GM21529 (cell line): ENCODE results near the gene COL4A2.
"Not testable (repeated sequence)": the region's sequence is repeated elsewhere in the genome, so short reads cannot be mapped to it uniquely, and the experiment has no call there.

ENCODE experiments used
- ATAC-seq: cut with Tn5 transposase; IDR thresholded peaks from one replicate; pipeline ENCODE4 v1.9.1; 2021; ENCODE audit not compliant: unreplicated experiment

COL4A2 gene

DNA sequence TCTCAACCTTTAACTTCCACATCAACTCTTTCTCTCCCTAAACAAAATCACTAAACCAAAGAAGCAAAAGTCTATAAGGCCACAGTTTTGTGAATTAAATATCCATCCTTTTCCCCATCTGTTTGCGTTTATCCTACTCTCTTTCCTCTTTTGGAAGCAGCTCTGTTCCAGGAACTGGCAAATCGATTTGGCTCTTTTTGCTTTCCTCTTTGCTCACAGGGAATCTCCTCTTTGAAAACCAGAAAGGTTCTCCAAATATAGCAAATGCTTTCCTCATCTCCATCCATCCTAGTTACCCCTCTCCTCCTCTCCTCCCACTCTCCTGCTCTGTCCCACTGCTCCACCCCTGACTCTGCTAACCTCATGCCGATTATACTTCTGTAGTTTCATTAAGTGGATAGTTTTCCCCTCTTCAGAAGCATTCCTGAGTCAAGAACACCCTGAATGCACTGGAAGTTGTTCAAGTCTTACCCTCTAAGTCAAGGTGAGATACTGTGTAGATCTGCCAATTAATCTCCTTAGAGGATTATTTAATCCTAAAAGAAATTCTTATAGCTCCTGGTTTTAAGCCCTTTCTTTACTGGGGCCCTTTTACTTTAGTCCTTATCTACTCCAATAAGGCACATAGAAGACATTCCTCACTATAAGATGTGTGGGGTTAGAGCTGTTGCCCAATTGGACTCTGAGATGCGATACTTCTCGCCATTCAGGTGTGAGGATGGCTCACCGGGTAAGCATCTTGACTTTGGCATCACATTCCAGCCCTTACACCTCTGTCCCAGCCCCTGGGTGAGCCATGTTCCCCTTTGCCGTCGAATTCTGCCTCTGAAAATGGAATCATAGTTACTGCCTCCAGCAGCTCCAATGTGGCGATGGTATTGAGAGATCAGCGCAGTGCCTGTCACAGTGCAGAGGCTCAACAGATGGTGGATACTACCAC is 67.6 kb downstream of the COL4A2 start:
- no peak for ATAC-seq

DNA sequence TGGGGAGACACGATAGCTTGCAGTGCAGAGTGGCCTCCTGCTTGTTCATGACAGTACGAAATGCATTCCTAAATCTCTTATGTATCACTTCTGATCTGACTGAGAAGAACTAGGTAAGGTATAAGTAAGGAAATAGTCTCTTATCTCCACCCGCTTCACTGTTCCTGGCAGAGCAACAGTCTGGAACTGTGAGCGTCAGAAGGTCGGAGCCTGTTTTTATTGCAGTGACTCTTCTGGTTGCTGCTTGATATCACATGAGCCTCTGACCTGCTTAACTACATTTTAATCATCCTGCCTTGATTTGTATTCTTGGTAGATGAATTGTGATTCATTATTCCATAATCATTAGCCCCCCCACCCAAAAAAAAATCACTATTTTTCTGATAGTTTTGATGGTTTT is 69.0 kb downstream of the COL4A2 start:
- no peak for ATAC-seq

DNA sequence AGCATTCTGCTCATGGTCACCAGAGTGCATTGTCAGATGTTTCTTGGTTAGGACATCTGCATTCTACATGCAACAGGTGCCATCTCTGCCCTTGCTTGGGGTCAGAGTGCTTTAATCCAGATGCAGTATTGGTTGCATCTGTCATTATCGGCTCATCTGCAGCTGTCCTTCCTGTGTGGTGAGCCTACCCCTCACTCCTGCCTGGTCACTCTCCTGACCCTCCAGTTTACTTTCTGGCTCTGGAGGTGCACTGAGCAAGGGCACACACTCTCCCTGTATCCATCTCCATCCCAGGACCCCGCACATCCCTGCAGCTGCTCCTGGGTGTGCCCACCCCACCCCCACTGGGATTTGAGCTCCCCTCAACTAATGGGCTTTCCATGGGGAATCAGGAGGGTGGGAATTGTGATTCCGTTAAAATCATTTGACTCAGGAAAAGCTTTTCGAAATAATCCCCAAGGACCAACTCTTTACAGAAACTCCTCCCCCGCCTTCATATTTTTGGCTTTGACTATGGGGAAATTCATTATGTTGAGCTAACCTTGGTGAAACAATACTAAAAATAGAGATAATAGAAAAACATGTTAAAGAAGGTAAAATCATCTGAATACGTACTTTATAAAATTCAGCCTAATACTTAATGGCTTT is 70.2 kb downstream of the COL4A2 start:
- no peak for ATAC-seq

DNA sequence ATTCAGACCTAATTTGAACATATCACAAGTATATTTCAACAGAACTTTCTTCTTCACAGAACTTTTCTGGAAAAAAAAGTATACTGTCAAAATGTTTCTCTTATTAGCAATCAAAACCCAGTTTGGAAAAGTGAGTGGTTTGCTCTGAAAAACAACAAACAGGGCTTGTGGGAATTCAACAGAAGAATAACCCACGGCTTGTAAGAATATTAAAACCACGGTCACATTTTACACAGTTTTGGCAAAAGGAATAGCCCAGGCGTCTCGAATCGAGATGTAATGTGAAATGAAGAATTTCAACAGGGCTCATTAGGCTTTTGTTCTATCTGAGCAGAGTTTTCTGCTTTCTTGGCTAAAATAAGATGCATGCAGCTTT is 70.7 kb downstream of the COL4A2 start:
- ATAC-seq, result no peak

DNA sequence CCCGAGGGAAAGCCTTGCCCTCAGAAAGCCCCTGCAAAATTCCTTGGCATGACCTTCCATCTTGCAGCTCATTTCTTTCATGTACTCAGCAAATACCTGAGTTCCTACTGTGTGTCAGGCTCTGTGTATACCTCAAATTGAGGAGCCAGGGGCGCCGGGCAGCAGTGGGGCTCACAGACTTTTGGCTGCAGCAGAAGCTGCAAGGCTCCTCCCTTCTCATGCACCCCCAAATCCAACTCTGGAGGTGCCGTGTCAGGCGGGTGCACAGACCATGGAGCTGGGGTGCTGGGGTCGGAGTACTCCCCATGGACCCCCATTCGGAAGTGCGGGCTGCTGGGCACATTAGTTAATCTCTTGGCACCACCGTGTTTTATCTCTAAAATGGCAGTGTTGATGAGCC is 72.3 kb downstream of the COL4A2 start:
- no peak for ATAC-seq

DNA sequence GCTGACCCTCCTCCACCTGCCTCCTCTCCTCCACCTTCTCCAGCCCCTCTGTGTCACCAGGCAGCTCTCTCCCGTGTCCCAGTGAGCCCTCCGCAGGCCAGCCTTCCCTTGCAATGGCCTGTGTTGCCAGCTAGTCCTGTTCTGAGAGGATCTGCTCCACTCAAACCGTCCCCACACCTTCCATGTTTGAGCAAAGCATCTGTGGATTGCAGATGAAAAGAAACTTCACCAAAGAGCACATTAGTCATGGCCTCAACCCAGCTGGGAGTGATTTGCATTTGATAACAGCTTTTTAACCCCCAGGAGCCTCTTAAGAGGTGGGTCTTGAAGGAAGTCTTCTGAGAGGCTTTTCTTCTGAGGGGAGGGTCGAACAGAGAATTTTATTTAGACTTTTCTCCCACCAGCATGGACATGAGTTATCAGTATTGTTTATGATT is 72.8 kb downstream of the COL4A2 start:
- no peak for ATAC-seq

DNA sequence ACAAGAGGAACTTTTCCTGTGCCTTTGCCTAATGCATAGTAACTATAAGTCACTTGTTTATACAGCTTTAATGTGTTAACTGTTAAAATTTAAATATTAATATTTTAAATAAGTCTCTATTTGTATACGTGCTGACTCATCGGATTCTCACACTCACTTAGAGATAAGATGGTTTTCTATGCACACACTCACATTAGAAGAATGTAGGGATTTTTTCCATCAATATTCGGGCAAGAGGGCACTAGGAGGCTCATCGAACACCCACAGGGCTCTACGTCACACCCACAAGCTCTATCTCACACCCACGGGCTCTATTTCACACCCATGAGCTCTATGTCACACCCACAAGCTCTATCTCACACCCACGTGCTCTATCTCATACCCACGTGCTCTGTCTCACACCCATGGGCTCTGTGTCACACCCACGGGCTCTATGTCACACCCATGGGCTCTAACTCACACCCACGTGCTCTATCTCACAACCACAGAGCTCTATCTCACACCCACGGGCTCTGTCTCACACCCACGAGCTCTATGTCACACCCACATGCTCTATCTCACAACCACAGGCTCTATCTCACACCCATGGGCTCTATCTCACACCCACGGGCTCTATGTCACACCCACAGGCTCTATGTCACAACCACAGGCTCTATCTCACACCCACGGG is 73.4 kb downstream of the COL4A2 start:
- no peak for ATAC-seq

DNA sequence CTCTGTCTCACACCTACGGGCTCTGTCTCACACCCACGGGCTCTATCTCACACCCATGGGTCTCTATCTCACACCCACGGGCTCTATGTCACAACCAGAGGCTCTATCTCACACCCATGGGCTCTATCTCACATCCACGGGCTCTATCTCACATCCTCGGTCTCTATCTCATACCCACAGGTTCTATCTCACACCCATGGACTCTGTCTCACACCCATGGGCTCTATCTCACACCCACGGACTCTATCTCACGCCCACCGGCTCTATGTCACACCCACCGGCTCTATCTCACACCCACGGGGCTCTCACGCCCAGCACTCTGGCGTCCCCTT is 73.9 kb downstream of the COL4A2 start:
- ATAC-seq, result no peak

DNA sequence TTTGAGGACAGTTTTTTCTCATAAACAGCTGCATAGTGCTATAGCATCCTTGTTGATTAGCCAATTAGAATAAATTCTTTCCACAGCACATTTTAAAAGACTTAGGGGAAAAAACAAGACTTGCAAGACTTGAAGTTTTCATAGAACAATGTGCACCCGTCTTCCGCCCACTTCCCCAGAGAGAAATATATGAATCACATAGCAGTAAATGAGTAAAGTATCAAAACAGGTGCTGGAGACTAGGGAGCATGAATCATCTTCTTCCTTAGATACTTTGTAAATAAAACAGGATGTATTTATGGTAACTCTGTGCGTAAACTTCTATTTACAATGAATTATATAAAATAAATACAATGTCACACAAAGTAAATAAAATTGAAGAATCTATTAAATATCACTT is 75.1 kb downstream of the COL4A2 start:
- no peak for ATAC-seq

DNA sequence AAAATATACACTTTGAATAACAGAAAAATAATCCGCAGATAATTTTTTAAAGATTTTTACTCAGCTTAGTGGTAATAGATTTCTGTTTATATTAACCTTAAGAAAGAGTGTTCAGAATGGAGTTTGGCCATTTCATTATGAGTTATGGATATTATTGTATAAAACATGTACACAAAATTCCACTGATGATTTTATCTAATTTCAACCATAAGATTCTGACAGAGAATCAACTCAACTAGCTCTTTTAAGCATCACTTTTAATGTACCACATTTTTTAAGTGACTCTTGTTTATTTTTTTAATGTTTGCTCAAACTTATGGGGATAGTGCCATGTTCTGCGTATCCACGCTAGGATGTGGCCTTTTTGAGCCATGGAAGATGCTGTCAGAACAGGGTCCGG is 75.7 kb downstream of the COL4A2 start:
- no peak for ATAC-seq

DNA sequence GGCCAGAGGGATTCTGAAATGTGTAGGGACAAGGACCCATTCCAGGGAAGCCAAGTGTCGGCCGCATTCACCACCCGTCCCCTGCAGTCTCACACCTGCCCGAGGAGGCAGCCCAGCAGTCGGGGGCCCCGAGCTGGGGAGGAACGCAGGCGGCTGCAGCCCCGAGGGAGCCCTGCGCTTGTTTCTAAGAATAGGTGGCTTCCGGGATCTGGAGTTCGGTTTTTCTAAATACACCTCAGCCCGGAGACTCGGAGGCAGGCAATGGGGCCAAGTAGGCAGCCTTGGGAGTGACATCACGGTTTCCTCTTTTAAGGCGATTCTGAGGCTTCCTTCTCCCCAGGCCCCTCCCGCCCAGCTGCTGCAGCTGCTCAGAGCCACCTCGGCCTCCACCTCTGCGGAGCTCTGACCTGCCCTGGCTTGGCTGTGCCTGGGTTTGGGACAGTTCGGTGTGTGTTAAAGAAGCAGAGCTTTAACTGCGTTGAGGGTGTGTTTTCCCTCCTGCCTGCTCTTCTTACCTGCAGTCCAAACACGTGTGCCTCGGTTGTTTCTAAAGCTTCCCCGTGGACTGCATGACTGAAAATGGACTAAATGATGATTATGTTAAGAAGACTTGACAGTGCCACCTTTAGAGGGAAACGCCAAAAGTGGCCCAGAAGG is 80.5 kb downstream of the COL4A2 start:
- ATAC-seq, result peak; percentile 79

DNA sequence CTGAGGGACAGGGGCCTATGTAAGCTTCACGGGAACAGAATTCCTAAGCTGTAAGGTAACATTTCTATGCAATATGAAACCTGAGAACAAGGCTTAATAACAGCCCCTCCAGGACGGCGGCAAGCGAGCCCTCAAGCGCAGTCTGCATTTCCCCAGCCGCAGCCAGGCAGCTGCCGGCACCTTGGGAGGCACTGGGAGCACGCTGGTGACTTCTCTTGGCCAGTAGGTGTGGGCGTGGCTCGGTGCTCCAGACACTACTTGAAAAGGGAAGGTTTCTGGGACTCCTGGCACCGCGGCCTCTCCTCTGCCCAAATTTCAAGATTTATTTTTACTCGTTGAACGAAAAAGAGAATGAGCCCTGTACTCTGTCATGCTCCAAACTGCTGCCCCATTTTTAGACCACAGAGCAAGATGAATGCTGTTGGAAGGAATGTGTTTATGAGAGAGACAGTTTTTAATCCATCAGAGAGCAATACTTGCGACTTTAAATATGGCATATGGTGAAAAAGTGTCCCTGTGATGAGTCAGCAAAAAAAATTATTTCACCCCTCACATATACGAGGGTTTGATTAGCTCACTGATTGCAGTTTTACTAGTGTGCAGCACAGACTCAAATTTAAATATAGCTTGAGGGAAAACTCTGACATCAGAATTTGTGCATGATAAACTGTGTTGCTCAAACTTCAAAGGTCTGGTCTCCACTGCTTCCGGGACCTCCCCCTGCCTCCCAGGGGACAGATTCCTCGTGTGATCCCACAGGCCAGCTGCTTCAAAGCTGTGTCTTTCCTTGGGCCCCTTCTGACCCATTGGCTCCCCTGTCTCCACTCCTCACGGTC is 81.2 kb downstream of the COL4A2 start:
- no peak for ATAC-seq

DNA sequence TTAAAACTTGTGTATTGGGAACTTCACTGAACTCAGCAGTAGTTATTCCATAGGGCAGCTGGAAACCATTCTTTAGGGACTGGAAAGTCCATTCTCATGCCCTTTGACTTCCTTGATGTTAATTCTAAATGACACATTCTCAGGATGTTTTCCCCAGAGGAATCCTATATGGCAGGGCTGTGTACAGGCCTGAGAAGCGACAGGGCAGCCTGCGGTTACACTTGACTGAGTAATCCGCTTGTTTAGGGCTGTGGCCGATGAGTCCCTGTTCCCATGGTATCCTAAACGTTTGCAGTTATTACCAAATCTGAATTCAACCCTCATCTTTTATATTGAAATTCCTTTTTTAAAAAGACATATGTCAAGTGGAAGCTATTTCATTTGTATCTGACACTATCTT is 83.5 kb downstream of the COL4A2 start:
- ATAC-seq, result no peak

DNA sequence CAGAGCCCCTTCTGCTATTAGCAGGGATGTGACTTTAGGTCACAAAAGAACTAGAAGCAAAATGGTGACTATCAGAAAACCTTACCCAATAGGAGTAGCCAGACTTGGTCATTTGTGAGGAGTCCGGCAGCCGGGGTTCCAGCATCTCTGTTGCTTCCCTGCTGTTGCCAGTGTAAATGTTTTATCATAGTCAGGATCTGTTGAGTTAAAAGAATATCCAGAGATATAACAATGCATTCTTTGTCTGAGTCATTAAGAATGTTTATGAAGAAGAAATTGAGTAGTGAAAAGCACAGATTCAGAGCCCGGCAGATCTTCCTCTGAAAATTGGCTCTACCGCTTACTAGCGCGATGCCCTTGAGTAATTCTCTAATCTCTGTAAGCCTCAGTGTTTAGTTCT is 84.2 kb downstream of the COL4A2 start:
- no peak for ATAC-seq

DNA sequence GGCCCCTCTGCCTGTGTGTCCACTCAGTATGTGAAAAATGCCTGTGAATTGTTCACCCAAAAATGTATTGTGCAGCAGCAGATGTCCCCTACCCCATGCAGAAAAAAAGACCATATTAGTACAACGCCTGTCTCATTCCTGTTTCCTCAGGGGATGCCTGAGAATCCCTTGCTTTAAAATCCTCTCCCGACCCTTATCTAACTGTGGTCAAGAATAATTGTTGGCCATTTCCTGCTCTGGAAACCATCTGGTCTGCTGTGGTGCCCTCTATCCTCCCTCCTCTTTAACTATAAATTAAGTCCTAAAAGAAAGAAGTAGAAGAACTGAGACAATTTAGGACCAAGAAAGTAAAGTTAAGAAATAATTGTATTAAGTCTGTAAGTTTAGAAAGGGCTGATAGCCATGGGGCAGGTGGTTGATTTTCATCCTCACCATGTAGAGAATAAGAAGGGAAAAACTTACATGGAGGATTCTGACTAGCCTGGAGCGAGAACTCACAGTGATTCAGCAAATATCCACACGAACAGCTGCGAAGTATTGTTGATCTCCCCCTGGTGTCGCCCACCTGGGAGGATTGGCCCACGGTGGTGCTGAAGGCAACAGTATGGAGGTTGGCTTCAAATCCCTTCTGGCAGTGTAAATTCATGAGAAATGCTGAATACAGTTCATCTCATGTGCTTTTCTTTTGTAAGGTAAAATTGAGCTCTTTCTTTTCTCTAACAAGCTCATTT is 85.6 kb downstream of the COL4A2 start:
- no peak for ATAC-seq

DNA sequence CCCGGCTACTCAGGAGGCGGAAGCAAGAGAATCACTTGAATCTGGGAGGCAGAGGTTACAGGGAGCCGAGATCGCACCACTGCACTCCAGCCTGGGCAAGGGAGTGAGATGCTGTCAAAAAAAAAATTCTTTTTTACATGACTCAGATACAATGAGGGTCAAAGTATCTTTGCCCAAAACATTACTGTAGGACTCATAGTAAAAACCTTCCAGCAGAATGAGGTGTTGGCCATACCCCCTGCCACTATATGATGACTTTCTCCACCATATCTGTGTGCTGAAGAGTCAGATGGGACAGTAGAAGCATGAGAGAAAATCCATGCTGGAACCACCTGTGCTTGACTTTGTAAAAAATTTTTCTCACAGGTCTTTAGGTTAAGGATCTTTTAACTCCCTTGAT is 86.7 kb downstream of the COL4A2 start:
- no peak for ATAC-seq

DNA sequence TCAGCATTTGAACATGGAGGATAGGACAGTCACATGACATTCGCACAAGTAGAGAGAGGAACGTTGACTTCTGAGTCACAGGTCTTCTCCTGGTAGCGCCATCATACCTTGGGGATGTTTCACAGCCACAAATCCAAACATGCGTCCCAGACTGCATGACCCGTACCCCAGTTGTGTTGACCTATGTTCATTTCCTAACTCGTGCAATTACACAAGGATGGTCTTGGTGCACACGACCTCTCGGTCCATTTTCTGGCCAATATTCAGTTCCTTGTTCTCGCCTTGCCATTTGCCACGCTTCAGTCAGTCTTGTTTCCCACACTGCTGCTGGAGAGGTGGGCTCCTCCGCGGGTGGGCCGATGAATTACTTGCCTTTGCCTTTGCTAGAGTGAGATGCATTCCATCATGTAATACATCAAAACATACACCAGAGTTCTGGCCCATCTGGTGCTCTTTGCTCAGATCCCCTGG is 87.3 kb downstream of the COL4A2 start:
- ATAC-seq, result no peak

DNA sequence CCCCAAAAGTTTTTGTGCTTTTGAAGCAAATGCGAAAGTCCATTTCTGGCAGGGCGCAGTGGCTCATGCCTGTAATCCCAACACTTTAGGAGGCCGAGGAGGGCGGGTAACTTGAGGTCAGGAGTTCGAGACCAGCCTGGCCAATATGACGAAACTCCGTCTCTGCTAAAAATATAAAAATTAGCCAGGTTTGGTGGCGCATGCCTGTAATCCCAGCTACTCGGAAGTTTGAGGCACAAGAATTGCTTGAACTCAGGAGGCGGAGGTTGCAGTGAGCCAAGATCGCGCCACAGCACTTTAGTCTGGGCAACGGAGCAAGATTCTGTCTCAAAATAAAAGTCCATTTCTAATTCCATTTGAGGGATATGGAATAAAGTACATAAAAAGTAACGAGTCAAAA is 88.5 kb downstream of the COL4A2 start:
- not testable (repeated sequence) for ATAC-seq

DNA sequence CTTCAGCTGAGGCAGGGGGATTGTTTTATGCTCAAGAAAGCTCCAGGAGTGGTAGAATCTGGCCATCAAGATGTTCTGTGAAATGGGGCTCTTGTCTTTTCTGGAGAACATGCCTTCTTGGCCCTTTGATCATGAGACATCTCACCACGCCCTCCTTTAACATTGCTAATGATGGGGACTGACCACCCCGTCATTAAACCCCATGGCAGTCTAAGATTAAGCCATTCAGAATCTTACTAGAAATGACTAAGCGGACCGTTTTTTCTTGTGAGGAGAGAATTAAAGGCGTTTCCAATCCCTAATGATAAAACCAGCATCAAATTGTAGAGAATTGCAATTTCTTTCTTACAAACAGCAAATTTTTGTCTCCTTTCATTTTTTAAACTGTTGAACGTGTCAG is 89.4 kb downstream of the COL4A2 start:
- no peak for ATAC-seq

DNA sequence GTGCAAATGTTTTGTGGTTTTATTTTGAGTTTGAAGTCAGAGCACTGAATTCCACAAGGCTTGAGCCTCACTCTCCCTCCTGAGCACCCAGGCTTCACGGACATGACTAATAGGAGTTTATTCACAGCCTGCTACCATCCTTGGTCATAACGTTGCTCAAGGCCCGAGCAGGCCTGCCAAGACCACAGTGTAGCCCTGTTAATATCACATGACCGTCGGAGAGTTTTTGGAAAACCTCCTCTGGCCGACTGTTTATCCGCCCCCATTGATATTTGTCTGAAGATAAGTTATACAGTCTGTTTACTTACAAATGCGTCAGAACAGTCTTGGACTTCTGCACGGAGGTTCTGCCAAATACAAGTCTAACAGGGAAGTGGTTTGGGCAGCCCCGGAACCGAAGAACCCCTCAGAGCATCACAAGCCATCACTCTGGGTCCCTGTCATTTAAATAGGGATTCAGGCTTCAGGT is 89.9 kb downstream of the COL4A2 start:
- no peak for ATAC-seq
